ENCODE measurements around the gene DCTN4. TPM values are rescaled to one million over a fixed set of nuclear protein-coding genes. Genes with fewer than 3 reads are reported as not detected.

DCTN4 gene
- total RNA-seq, 1 experiment from 2014 or later, result 51.9 TPM

- Mint-ChIP-seq H3K27ac (ENCODE audit: unreplicated experiment) (no peak overlapping the region), H3K4me3 (ENCODE audit: low read depth, unreplicated experiment) (no peak overlapping the region), H3K4me1 (ENCODE audit: low read depth, unreplicated experiment) (no peaks in the 10 kb centered on the region), H3K9me3 (ENCODE audit: low read depth, unreplicated experiment) (no peaks in the 10 kb centered on the region), H3K36me3 (ENCODE audit: insufficient read depth, unreplicated experiment) (no peaks in the 10 kb centered on the region), H3K27me3 (ENCODE audit: unreplicated experiment) (peaks cover 51% of the 10 kb centered on the region)
- DNase-seq, result no peak
- no TSS peak for BruUV-seq (replicated peaks)
- TF ChIP-seq CTCF (IDR thresholded peaks at IDR 0.05; ENCODE audit: unreplicated experiment), result no peak
- CTCF ChIA-PET, result interaction anchor here (0.5 to 0.7 kb wide), 3 partner anchors 19 to 1908 kb away, joined by 3 read pairs; no protein-coding TSS in a partner anchor
- intact Hi-C loops (cut with micrococcal nuclease; ENCODE audit: unreplicated experiment), result loop anchor here (2.0 kb wide), 1 partner anchor 39 kb away; no protein-coding TSS in a partner anchor
Measured at GRCh38 chr5:150663936-150664335, 94.9 kb downstream of the DCTN4 start.

GRCh38 chr5:150662731-150663516 lies 95.9 kb downstream of the DCTN4 start:
- no peak for TF ChIP-seq CTCF (IDR thresholded peaks at IDR 0.05; ENCODE audit: unreplicated experiment)
- CTCF ChIA-PET, result interaction anchor here (0.6 kb wide), 2 partner anchors 23 to 1907 kb away, joined by 3 read pairs; partner anchors contain the start of gene SYNPO

GRCh38 chr5:150661821-150662596 lies 96.8 kb downstream of the DCTN4 start:
- H3K9me3 Mint-ChIP-seq (ENCODE audit: low read depth, unreplicated experiment), result peaks cover 3% of the 10 kb centered on the region
- no peak overlapping the region for H3K4me3 Mint-ChIP-seq (ENCODE audit: low read depth, unreplicated experiment)
- peaks cover 10% of the 10 kb centered on the region for H3K36me3 Mint-ChIP-seq (ENCODE audit: insufficient read depth, unreplicated experiment)
- no peak for DNase-seq
- TF ChIP-seq CTCF (IDR thresholded peaks at IDR 0.05; ENCODE audit: unreplicated experiment), result no peak
- H3K27ac Mint-ChIP-seq (ENCODE audit: unreplicated experiment), result no peak overlapping the region
- intact Hi-C loops (cut with micrococcal nuclease; ENCODE audit: unreplicated experiment), result no loop called here
- BruUV-seq (replicated peaks), result no TSS peak
- H3K4me1 Mint-ChIP-seq (ENCODE audit: low read depth, unreplicated experiment), result no peaks in the 10 kb centered on the region
- peaks cover 62% of the 10 kb centered on the region for H3K27me3 Mint-ChIP-seq (ENCODE audit: unreplicated experiment)
- CTCF ChIA-PET, result interaction anchor here (0.9 kb wide), 1 partner anchor 39 kb away, joined by 3 read pairs; the partner anchor contains the start of gene RBM22

More at GRCh38 chr5:150662731-150663516, 95.9 kb downstream of the DCTN4 start:
- Mint-ChIP-seq H3K27ac (ENCODE audit: unreplicated experiment) (no peak overlapping the region), H3K4me3 (ENCODE audit: low read depth, unreplicated experiment) (no peak overlapping the region), H3K36me3 (ENCODE audit: insufficient read depth, unreplicated experiment) (peaks cover under 1% of the 10 kb centered on the region), H3K4me1 (ENCODE audit: low read depth, unreplicated experiment) (no peaks in the 10 kb centered on the region), H3K27me3 (ENCODE audit: unreplicated experiment) (peaks cover 60% of the 10 kb centered on the region), H3K9me3 (ENCODE audit: low read depth, unreplicated experiment) (no peaks in the 10 kb centered on the region)
- intact Hi-C loops (cut with micrococcal nuclease; ENCODE audit: unreplicated experiment), result no loop called here
- no peak for DNase-seq
- no TSS peak for BruUV-seq (replicated peaks)

- Mint-ChIP-seq H3K36me3 (ENCODE audit: insufficient read depth, unreplicated experiment) (peaks cover 11% of the 10 kb centered on the region), H3K27ac (ENCODE audit: unreplicated experiment) (no peak within 1 kb of the TSS), H3K9me3 (ENCODE audit: low read depth, unreplicated experiment) (peaks cover 3% of the 10 kb centered on the region), H3K27me3 (ENCODE audit: unreplicated experiment) (peaks cover 62% of the 10 kb centered on the region), H3K4me3 (ENCODE audit: low read depth, unreplicated experiment) (no peak within 1 kb of the TSS), H3K4me1 (ENCODE audit: low read depth, unreplicated experiment) (no peaks in the 10 kb centered on the region)
- DNase-seq, result no peak
- no TSS peak for BruUV-seq (replicated peaks)
- TF ChIP-seq CTCF (IDR thresholded peaks at IDR 0.05; ENCODE audit: unreplicated experiment), result no peak
- CTCF ChIA-PET, result interaction anchor here (0.7 to 0.9 kb wide), 2 partner anchors 40 to 105 kb away, joined by 3 read pairs; partner anchors contain the start of gene RBM22
- intact Hi-C loops (cut with micrococcal nuclease; ENCODE audit: unreplicated experiment), result no loop called here
Measured at GRCh38 chr5:150661086-150661485, 97.7 kb downstream of the DCTN4 start, which contains the start of gene MYOZ3. TSS of gene MYOZ3 (plus strand) at chr5:150661251. CDS start at chr5:150662942, 1,691 bp downstream.
